Bronchial epithelial cell (primary cell): ENCODE results near the gene CDON. TPM values are rescaled to one million over a fixed set of nuclear protein-coding genes. Genes with fewer than 3 reads are reported as not detected.

Experiments used
- DNase-seq: peaks from one replicate; pipeline ENCODE4 v3.0.0-alpha.2; 2010; ENCODE audit warnings: low read depth
- FAIRE-seq: peaks from 2 replicates; lab custom pipeline; 2011; peaks lifted over from hg19 to GRCh38; lab: Jason Lieb, UNC
- H3K27me3 ChIP-seq: 2 replicates; pipeline ENCODE4 v1.5.1; 2011; ENCODE audit warnings: low read length; ENCODE audit not compliant: control insufficient read depth, insufficient read depth
- H3K36me3 ChIP-seq: 2 replicates; pipeline ENCODE4 v1.5.1; 2011; ENCODE audit warnings: low read length; ENCODE audit not compliant: control insufficient read depth, insufficient read depth
- H3K4me3 ChIP-seq: 2 replicates; pipeline ENCODE4 v1.5.1; 2011; ENCODE audit warnings: mild to moderate bottlenecking, low read depth, low read length, control low read depth
- CTCF ChIP-seq: IDR thresholded peaks from 2 replicates; pipeline ENCODE4 v1.5.1; 2011; ENCODE audit warnings: mild to moderate bottlenecking, moderate library complexity, low read length, control low read depth, inconsistent platforms; ENCODE audit not compliant: insufficient read depth, severe bottlenecking
- total RNA-seq: library from RNA; depleted of rRNA; stranded (reverse); fragments of >200 nt; gene quantifications from 2 replicates; pipeline ENCODE4 v1.2.1, GENCODE V29; 2014

The CDON gene
- total RNA-seq, 1 donor from 2014 or later = 2.9 TPM

- H3K4me3 ChIP-seq = no peak overlapping the region
- no peak for FAIRE-seq
- no peak for TF ChIP-seq CTCF
- no peaks in the 10 kb centered on the region for H3K36me3 ChIP-seq
- no peaks in the 10 kb centered on the region for H3K27me3 ChIP-seq
- no peak for DNase-seq
These were observed 127.0 kb downstream of the CDON start for GRCh38 chr11:125935618-125936199.

GRCh38 chr11:125935056-125935455 lies 127.6 kb downstream of the CDON start:
- FAIRE-seq = no peak
- Histone ChIP-seq H3K4me3 (no peak overlapping the region), H3K27me3 (no peaks in the 10 kb centered on the region), H3K36me3 (no peaks in the 10 kb centered on the region)
- no peak for TF ChIP-seq CTCF
- no peak for DNase-seq

- DNase-seq (no peak), FAIRE-seq (no peak)
- Histone ChIP-seq H3K27me3 (no peaks in the 10 kb centered on the region), H3K36me3 (no peaks in the 10 kb centered on the region), H3K4me3 (no peak overlapping the region)
- no peak for TF ChIP-seq CTCF
These were observed 128.2 kb downstream of the CDON start for GRCh38 chr11:125934473-125934872.

- DNase-seq = no peak
- Histone ChIP-seq H3K4me3 (no peak overlapping the region), H3K27me3 (no peaks in the 10 kb centered on the region), H3K36me3 (no peaks in the 10 kb centered on the region)
- FAIRE-seq = no peak
- TF ChIP-seq CTCF = no peak
These were observed 129.4 kb downstream of the CDON start for GRCh38 chr11:125933030-125933813.

- no peak for TF ChIP-seq CTCF
- no peak overlapping the region for H3K4me3 ChIP-seq
- no peaks in the 10 kb centered on the region for H3K27me3 ChIP-seq
- FAIRE-seq (no peak), DNase-seq (no peak)
- H3K36me3 ChIP-seq = no peaks in the 10 kb centered on the region
These were observed 130.4 kb downstream of the CDON start for GRCh38 chr11:125932301-125932700.
